GM21786 (cell line): ENCODE results near the gene RCSD1.

Experiments used
- ATAC-seq: cut with Tn5 transposase; IDR thresholded peaks from one replicate; pipeline ENCODE4 v1.9.1; 2021; ENCODE audit not compliant: unreplicated experiment

RCSD1 gene

GRCh38 chr1:167640051-167640450, 10.0 kb downstream of the RCSD1 start:
- no peak for ATAC-seq

DNA sequence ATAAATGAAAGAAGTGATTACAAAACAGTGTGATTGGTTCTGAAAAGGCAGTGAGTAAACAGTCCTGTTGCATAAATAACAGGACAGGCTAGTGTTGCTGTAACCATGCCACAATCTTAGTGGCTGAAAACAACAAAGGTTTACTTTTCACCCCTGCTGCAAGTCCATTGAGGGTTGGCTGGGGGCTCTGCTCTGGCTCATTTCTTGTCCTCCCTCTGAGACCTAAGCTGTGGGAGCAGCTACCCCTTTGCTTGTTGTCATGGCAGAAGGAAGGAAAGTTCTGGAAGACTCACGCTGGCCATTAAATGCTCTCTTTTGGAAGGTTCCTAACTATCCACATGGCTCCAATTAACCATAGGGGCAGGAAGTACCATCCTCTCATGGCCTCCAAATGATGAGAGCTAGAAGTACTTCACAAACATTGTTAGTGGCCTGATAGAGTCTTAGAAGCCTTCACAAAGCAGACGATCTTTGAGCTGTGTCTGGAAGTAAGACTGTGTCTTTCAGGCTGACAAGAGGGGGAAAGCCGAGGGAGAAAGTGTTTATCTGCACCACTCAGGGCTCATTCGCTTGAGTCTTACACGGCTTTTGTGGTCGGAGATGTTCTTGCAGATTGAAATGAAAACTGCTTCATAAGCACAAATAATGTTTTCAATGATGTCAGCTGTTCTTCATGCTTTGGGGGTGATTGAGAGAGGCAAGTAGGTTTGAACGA, 11.9 kb downstream of the RCSD1 start:
- ATAC-seq, result no peak

DNA sequence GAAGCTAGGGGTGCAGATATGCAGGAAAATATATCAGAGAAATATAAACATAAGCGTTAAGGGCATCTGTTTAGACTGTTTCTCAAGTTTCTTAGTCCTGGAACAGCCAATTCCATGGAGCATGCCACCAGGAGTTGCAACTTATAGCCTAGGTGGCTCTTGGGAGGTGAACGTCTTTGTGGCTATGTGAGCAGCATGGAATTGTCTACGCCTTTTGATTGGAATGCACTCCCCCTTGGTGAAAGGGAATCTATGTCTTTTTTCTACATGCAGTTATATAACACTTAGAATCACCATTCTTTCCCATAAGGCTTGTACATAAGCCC, 12.4 kb downstream of the RCSD1 start:
- ATAC-seq, result no peak

- ATAC-seq, result no peak
Measured at GRCh38 chr1:167643441-167643840, 13.4 kb downstream of the RCSD1 start.

- no peak for ATAC-seq
Measured at GRCh38 chr1:167644551-167644950, 14.5 kb downstream of the RCSD1 start.

- no peak for ATAC-seq
Measured at GRCh38 chr1:167645140-167645541, 15.1 kb downstream of the RCSD1 start.

- ATAC-seq, result no peak
Measured at GRCh38 chr1:167645625-167646414, 15.8 kb downstream of the RCSD1 start.

GRCh38 chr1:167648252-167648849, 18.3 kb downstream of the RCSD1 start:
- no peak for ATAC-seq

DNA sequence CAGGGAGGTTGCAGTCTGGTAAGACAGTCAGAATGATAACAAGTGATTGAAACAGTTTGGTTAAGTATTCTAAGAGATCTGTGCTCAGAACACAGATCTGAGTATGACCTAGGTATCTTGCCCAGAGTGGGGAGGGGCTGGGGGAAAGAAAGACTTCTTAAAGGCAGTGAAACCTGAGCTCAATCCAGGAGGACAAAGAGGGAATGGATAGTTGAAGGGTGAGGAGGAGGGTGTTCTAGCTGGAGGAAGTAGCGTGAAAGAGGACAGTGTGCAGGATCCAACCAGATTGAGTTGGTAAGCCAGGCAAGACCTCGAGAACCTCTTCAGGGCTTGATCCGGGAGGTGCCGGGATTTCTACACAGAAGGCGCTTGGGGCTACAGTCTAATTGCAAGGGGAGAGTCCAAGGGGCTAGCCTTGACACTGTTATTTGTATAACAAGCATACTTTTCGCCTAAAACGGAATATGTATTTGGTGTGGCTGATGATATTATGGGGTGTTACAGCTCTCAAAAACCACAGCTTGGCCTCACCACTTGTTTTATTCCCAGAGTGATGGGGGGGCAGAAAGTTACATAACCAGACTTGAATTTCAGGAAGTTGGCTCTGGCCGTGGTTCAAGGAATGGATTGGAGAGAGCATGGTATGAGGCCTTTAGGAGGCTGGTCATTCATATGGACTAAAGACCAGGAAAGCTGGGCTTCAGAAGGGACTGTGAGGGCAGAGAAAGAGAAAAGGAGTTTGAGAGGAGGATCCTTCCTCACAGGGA, 19.1 kb downstream of the RCSD1 start:
- ATAC-seq, result no peak

- peak; percentile 72 for ATAC-seq
Measured at GRCh38 chr1:167650269-167651160, 20.5 kb downstream of the RCSD1 start.

DNA sequence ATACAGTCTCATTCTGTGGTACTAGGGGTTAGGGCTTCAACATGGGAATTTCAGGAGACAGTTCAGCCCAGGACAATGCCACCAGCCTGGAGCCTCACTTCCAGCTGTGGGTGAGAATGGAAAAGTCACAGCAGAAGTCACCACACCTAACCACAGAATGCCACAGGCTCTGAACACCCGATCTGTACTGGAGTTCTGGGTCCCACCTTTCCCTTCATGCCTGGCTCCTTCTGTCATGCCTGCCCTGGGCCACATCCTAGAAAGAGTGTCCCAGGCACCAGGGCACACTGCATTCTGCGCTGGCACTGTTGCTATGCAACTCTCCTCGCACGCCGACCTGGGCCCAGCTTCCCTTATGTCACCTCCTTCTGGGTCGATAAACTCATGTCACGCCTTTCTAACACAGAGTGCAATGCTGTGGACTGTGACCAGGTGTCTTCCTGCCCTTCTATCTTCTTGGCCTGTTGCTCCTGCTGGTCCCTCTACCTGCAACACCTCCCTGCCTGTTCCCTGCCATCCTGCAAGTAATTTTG, 21.2 kb downstream of the RCSD1 start:
- ATAC-seq, result peak; percentile 40

DNA sequence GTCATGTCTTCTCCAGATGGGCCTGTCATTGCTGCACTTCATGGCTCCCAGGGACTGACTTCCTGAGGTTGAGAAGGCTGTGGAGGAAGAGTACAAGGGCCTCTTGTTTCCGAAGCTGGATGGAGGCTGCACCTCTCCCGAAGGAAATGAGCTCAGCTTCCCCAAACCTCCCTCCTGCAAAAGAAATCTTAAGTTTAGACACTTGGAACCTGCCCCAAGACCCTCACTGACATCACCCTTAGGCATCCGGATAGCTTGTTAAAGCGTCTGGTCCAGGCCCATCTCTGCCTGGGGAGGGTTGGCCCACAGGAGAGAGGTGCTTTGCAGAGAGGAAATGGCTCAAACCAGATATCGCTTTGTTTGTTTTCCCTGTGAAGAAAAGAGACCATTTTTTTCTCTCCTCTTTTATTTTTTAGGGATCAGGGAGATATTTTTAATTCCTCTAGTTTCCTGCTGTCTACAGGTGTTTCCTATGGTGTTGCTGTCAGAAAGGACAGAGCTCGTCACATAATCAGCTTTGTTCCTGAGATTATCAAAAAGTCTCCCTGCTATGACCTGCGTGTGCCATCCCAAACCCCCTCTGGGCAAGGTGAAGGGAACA, 25.0 kb downstream of the RCSD1 start:
- no peak for ATAC-seq

- no peak for ATAC-seq
Measured at GRCh38 chr1:167656657-167657056, 26.6 kb downstream of the RCSD1 start.

- no peak for ATAC-seq
Measured at GRCh38 chr1:167658574-167659328, 28.7 kb downstream of the RCSD1 start.

GRCh38 chr1:167659450-167659849, 29.4 kb downstream of the RCSD1 start:
- ATAC-seq, result no peak

- no peak for ATAC-seq
Measured at GRCh38 chr1:167659881-167660280, 29.8 kb downstream of the RCSD1 start.

GRCh38 chr1:167661527-167662426, 31.7 kb downstream of the RCSD1 start:
- ATAC-seq, result no peak
